Activated CD4-positive, CD25-positive, alpha-beta regulatory T cell treated with anti-CD3 and anti-CD28 coated beads, Interleukin-2, amount 50 U/mL, for 16 hours (primary cell): ENCODE results near the gene ELF1.
"Not testable (repeated sequence)": the region's sequence is repeated elsewhere in the genome, so short reads cannot be mapped to it uniquely, and the experiment has no call there.

Source experiments
- DNase-seq: peaks from one replicate; pipeline ENCODE4 v3.0.0-alpha.2; 2020; ENCODE audit warnings: low read depth, low spot score

ELF1 gene

GRCh38 chr13:40895227-40896184 is 123.6 kb downstream of the ELF1 start:
- no peak for DNase-seq

- not testable (repeated sequence) for DNase-seq
Measured at GRCh38 chr13:40893573-40893972, 125.5 kb downstream of the ELF1 start.

GRCh38 chr13:40886017-40886416 is 133.1 kb downstream of the ELF1 start:
- DNase-seq, result no peak

GRCh38 chr13:40884175-40884574 is 134.9 kb downstream of the ELF1 start:
- not testable (repeated sequence) for DNase-seq
